GM13977 (cell line): ENCODE results near the gene KCNQ2.

Experiments
- DNase-seq: peaks from one replicate; pipeline ENCODE4 v3.0.0; 2012; ENCODE audit warnings: low spot score
- in situ Hi-C: fragments of 300-500 bp; cut with MboI; formaldehyde crosslinking; loops from one replicate; pipeline ENCODE4 v1.12.0; 2022; ENCODE audit warnings: low sequenced_read_pairs, low pct_unique_long_range_greater_than_20kb, mixed read lengths, inconsistent platforms; ENCODE audit not compliant: unreplicated experiment
- TF ChIP-seq, protein P1 (sequence below): IDR thresholded peaks from 2 replicates; pipeline ENCODE4 v1.5.1; 2012; ENCODE audit warnings: mild to moderate bottlenecking, control low read depth; ENCODE audit not compliant: insufficient read depth; ENCODE audit errors: extremely low read depth, missing control alignments

KCNQ2 gene

DNA sequence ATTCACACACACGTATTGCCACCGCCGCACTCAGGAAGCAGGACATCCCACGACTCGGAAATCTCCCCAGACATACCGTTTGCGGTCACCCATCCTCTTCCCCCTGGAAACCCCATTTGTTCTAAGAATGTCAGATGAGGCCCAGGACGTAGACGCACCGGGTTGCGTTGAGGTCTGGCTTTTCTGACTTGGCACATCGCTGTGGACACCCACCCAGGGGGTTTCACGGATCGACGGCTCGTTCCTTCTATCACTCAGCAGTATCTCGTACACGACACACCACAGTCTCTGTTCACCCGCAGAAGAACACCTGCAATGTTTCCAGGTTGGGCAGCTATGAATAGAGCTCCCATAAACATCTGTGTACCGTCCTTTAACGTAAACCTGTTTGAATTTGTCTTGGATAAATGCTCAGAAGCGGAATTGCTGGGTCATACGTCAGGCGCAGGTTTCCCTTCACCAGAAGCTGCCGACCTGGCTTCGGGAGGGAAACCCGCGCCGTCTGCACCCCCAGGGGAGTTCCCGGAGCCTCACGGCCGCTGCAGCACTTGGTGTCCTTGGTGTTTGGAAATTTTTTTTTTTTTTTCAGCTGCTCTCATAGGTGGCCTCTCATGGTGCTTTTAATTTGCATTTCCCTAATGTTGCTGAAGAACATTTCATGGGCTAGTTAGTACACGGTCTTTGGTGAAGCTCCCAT, 35.8 kb upstream of the KCNQ2 start:
- DNase-seq: no peak
- in situ Hi-C loops: no loop called here
- TF ChIP-seq, protein P1, sequence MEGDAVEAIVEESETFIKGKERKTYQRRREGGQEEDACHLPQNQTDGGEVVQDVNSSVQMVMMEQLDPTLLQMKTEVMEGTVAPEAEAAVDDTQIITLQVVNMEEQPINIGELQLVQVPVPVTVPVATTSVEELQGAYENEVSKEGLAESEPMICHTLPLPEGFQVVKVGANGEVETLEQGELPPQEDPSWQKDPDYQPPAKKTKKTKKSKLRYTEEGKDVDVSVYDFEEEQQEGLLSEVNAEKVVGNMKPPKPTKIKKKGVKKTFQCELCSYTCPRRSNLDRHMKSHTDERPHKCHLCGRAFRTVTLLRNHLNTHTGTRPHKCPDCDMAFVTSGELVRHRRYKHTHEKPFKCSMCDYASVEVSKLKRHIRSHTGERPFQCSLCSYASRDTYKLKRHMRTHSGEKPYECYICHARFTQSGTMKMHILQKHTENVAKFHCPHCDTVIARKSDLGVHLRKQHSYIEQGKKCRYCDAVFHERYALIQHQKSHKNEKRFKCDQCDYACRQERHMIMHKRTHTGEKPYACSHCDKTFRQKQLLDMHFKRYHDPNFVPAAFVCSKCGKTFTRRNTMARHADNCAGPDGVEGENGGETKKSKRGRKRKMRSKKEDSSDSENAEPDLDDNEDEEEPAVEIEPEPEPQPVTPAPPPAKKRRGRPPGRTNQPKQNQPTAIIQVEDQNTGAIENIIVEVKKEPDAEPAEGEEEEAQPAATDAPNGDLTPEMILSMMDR: no peak

- in situ Hi-C loops: no loop called here
- TF ChIP-seq, protein P1: no peak
- no peak for DNase-seq
These were observed 34.8 kb upstream of the KCNQ2 start for GRCh38 chr20:63507083-63507743.

DNA sequence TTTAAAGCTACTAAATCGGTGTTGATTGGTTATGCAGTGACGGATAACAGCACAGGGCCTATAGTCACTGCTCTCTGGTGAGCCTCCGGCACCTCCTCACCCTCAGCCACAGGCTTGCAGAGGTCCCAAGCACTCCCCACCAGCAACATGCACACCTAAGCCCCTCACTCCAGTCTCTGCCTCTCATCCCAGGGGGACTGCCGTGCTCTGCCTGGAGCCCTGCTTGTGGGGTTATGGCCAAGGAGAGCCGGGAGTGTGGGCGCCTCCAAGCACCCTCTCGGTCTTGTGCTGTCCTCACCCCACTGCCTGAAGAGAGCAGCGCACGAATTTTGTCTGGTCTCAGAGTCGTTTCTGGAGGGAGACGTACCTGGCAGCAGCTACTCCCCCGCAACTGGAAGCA, 33.3 kb upstream of the KCNQ2 start:
- no peak for DNase-seq
- in situ Hi-C loops: no loop called here
- TF ChIP-seq, protein P1: no peak

DNA sequence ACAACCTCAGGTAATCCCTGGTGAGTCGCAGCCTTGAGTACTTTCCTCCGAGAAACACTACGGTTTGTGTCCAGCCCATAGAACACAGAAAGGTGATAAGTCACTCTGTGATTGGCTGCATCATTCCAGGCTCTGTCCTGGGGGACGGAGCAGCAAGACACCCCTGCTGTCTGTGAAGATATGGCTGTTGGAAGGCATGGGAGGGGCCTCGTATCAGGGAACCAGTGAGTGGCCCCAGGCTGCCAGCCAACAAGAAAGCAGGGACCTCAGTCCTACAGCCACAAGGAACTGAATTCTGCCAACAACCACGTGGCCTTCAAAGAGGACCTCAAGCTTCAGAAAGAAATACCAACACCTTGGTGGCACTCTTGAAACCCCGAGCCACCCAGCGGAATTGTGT, 32.8 kb upstream of the KCNQ2 start:
- in situ Hi-C loops: no loop called here
- TF ChIP-seq, protein P1: no peak
- no peak for DNase-seq

DNA sequence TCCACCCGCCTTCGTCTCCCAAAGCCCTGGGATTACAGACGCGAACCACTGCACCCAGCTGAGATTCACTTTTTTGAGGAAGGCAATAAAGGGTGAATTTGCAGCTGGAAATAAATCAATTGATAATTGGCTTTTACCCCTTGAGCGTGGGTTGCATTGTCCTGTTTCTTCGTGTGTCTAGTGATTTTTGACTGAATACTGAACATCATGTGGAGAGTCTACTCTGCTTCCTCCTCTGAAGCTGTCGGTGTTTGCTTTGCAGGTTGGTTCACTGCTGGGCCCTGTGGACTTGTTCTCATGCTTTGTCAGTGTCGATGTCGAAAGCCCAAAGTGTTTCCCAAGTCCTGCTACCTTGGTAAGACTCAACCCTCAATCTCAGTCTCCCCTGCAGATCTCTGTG, 32.2 kb upstream of the KCNQ2 start:
- TF ChIP-seq, protein P1: no peak
- DNase-seq: no peak
- in situ Hi-C loops: no loop called here

- in situ Hi-C loops: no loop called here
- no peak for DNase-seq
These were observed 31.1 kb upstream of the KCNQ2 start for GRCh38 chr20:63503524-63503923.

More at GRCh38 chr20:63503524-63503923, 31.1 kb upstream of the KCNQ2 start:
- TF ChIP-seq, protein P1: no peak
